ENCODE data around the gene GXYLT1.

GRCh38 chr12:42143452-42144157 is 1.1 kb downstream of the GXYLT1 start:
- TF ChIP-seq, protein P1, sequence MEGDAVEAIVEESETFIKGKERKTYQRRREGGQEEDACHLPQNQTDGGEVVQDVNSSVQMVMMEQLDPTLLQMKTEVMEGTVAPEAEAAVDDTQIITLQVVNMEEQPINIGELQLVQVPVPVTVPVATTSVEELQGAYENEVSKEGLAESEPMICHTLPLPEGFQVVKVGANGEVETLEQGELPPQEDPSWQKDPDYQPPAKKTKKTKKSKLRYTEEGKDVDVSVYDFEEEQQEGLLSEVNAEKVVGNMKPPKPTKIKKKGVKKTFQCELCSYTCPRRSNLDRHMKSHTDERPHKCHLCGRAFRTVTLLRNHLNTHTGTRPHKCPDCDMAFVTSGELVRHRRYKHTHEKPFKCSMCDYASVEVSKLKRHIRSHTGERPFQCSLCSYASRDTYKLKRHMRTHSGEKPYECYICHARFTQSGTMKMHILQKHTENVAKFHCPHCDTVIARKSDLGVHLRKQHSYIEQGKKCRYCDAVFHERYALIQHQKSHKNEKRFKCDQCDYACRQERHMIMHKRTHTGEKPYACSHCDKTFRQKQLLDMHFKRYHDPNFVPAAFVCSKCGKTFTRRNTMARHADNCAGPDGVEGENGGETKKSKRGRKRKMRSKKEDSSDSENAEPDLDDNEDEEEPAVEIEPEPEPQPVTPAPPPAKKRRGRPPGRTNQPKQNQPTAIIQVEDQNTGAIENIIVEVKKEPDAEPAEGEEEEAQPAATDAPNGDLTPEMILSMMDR (IDR thresholded peaks at IDR 0.05), result no peak
- no peak for TF ChIP-seq POLR2A (IDR thresholded peaks at IDR 0.05)

Data from tibial nerve (tissue), 3 donors.